Astrocyte of the cerebellum (primary cell): ENCODE results near the gene SHQ1.

Experiments
- DNase-seq: peaks from one replicate; pipeline ENCODE4 v3.0.0-alpha.2; 2011; ENCODE audit warnings: low read depth
- H3K4me3 ChIP-seq: 2 replicates; pipeline ENCODE4 v1.5.1; 2011; ENCODE audit warnings: mild to moderate bottlenecking, low read depth, low read length, moderate library complexity
- in situ Hi-C: cut with HindIII; loops from 2 replicates; pipeline ENCODE4 v1.10.0; 2017; ENCODE audit warnings: low sequenced_read_pairs
- TF ChIP-seq, protein P1 (sequence below): IDR thresholded peaks from 2 replicates; pipeline ENCODE4 v1.5.1; 2012; ENCODE audit warnings: low read length, low read depth, moderate library complexity, mild to moderate bottlenecking; ENCODE audit errors: missing control alignments

The SHQ1 gene

GRCh38 chr3:72784226-72784625, 64.0 kb downstream of the SHQ1 start:
- in situ Hi-C loops: no loop called here
- no peak for DNase-seq
- TF ChIP-seq, protein P1, sequence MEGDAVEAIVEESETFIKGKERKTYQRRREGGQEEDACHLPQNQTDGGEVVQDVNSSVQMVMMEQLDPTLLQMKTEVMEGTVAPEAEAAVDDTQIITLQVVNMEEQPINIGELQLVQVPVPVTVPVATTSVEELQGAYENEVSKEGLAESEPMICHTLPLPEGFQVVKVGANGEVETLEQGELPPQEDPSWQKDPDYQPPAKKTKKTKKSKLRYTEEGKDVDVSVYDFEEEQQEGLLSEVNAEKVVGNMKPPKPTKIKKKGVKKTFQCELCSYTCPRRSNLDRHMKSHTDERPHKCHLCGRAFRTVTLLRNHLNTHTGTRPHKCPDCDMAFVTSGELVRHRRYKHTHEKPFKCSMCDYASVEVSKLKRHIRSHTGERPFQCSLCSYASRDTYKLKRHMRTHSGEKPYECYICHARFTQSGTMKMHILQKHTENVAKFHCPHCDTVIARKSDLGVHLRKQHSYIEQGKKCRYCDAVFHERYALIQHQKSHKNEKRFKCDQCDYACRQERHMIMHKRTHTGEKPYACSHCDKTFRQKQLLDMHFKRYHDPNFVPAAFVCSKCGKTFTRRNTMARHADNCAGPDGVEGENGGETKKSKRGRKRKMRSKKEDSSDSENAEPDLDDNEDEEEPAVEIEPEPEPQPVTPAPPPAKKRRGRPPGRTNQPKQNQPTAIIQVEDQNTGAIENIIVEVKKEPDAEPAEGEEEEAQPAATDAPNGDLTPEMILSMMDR: no peak

GRCh38 chr3:72782521-72782920, 65.7 kb downstream of the SHQ1 start:
- TF ChIP-seq, protein P1: no peak
- no peak overlapping the region for H3K4me3 ChIP-seq
- in situ Hi-C loops: no loop called here
- DNase-seq: no peak

More at GRCh38 chr3:72784226-72784625, 64.0 kb downstream of the SHQ1 start:
- H3K4me3 ChIP-seq: no peak overlapping the region

GRCh38 chr3:72769758-72770540, 78.3 kb downstream of the SHQ1 start:
- H3K4me3 ChIP-seq: no peak overlapping the region
- DNase-seq: no peak
- TF ChIP-seq, protein P1: no peak
- in situ Hi-C loops: no loop called here

DNA sequence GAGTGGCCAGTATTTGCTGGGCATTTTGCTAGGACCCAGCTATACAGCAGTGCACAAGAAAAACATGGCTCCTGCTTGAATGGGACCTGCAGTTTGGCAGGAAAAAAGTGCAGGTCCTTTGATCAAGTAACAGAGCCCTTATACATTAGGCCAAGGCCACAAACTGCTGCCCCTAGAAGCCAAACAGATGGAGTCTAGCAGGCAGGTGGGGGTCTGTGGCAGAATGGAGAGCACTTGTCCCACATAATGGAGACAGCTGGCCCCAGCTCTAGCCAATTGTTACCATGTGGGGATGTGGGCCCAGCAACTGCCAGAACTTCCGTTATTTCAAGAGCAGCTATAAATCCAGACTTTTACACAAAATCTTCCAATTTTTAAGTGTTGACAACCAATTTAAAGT, 79.3 kb downstream of the SHQ1 start:
- in situ Hi-C loops: no loop called here
- no peak for DNase-seq
- TF ChIP-seq, protein P1: no peak
- H3K4me3 ChIP-seq: no peak overlapping the region

- in situ Hi-C loops: no loop called here
- TF ChIP-seq, protein P1: no peak
- no peak for DNase-seq
These were observed 79.8 kb downstream of the SHQ1 start for GRCh38 chr3:72768481-72768880.

DNA sequence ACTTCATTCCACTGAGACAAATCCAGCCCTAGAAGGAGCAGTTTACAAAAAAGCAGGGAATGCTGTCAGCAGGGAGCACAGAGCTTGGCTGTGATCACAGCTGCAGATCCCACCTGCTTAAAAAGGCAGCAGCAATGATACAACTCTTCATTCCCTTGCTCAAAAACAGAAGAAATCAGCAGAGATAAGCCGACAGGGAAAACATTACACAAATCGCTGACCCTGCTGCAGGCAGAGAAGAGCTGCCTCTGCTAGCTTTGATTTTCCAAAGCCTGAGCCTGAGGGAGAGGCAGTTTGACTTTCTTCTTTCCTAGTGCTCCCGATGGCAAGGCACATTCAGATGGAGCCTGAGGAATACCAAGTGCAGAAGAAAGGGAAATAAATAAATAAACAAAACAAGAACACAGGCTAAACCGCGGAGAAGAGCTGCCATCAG, 80.2 kb downstream of the SHQ1 start:
- DNase-seq: no peak
- TF ChIP-seq, protein P1: no peak
- in situ Hi-C loops: no loop called here
- no peak overlapping the region for H3K4me3 ChIP-seq

More at GRCh38 chr3:72768481-72768880, 79.8 kb downstream of the SHQ1 start:
- H3K4me3 ChIP-seq: no peak overlapping the region
